AG09319 (cell line): Measurements from ENCODE around the gene ARMH4.

Experiments used
- DNase-seq: peaks from one replicate; pipeline ENCODE4 v3.0.0-alpha.2; 2010; ENCODE audit warnings: low read depth; ENCODE audit errors: extremely low read depth
- CTCF ChIP-seq: IDR thresholded peaks from 2 replicates; pipeline ENCODE4 v1.5.1; 2011; ENCODE audit warnings: low read depth, mild to moderate bottlenecking, inconsistent platforms, low read length, moderate library complexity

ARMH4 gene

DNA sequence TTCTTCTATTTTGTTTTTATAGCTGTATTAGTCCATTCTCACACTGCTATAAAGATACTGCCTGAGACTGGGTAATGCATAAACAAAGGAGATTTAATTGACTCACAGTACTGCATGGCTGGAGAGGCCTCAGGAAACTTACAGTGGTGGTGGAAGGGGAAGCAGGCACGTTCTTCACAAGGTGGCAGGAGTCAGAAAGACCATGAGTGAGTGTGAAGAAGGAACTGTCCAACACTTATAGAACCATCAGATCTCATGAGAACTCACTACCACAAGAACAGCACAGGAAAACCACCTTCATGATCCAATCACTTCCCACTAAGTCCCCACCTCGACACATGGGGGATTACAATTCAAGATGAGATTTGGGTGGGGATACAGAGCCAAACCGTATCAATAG lies 42.3 kb downstream of the ARMH4 start:
- no peak for DNase-seq
- TF ChIP-seq CTCF, result no peak

DNA sequence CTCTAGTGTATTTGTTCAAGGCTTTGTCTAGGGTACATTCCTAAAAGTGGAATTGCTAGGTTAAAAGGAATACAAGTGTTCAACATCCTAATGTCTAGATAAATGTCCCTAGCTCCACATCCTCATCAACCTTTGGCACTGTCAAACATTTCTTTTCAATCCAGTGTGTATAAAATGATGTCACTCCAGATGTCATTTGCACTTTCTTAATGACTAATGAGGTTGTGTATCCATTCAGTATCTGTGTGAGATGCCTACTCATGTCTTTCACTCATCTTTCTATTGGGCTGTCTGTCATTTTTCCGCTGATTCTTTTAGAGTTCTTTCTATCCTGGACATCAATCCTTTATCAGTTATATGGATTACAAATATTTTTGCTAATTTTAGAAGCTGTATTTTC lies 43.3 kb downstream of the ARMH4 start:
- no peak for DNase-seq
- no peak for TF ChIP-seq CTCF

- peak; percentile 83 for TF ChIP-seq CTCF
- peak; percentile 46 for DNase-seq
These were observed 44.0 kb downstream of the ARMH4 start for GRCh38 chr14:58107947-58108552.

DNA sequence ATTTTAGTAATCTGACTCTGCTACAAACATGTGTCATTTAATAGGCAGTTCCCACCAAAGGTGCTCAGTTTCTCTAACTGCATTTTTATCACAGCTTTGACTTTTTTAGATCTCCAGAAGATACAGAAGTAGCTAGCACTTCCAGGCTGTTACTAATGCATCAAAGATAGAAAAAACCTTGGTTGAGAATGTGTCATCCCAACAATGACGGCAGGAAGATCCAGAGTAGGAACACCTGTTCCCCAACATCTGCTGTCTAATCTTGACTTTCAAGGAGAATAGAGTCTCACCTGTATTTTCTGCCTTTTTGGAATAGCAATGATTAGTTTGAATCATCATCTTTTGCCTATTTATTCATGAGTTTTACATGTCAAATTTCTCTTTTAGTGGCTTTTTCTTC lies 45.0 kb downstream of the ARMH4 start:
- no peak for DNase-seq
- TF ChIP-seq CTCF, result no peak

DNA sequence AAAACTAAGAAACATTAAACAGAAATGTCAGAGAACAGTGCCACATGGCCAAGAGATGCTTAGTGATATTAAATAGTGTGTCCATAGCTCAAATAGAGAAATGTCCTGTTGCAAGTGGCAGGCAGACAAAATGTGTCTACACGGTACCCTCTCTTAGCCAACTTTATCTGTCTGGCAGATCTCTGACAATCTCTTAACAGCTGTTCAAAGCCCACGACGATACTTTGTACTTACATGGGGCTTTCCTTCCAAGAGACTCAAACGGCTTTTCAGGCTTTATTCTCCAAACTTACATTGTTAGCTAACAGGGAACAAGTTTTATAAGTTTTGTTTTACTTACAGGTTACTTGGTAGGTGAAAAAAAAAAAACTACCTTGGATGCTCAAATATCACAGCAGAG lies 45.6 kb downstream of the ARMH4 start:
- no peak for DNase-seq
- TF ChIP-seq CTCF, result no peak

GRCh38 chr14:58104808-58105207 lies 47.2 kb downstream of the ARMH4 start:
- TF ChIP-seq CTCF, result no peak
- DNase-seq, result no peak

- no peak for DNase-seq
- no peak for TF ChIP-seq CTCF
These were observed 51.2 kb downstream of the ARMH4 start for GRCh38 chr14:58100735-58101368.
